IMR-90 (cell line): Measurements from ENCODE around the gene NOS3. TPM values are rescaled to one million over a fixed set of nuclear protein-coding genes. Genes with fewer than 3 reads are reported as not detected.

Experiments
- ATAC-seq: fragments of 200-7000 bp; cut with Tn5 transposase; 2 replicates; pipeline ENCODE4 v1.9.1; 2020; ENCODE audit warnings: low read depth, mild to moderate bottlenecking, moderate library complexity
- BruUV-seq: library from RNA; stranded (reverse); fragments of 400-500 nt; replicated peaks from 2 replicates; lab custom pipeline; 2021; lab: Mats Ljungman, UMichigan
- CTCF ChIA-PET: fragments of 300-600 bp; formaldehyde crosslinking; extraction: SDS; loops from one replicate; lab custom pipeline; 2021; ENCODE audit warnings: antibody characterized with exemption; lab: Yijun Ruan, JAX
- POLR2A ChIA-PET: fragments of 300-600 bp; sonication (Branson Sonifier 250); formaldehyde crosslinking; loops from one replicate; lab custom pipeline; 2022; ENCODE audit warnings: antibody characterized with exemption; ENCODE audit not compliant: unreplicated experiment; lab: Charles Lee
- DNase-seq: peaks from one replicate; pipeline ENCODE4 v3.0.0; 2013
- H2AFZ ChIP-seq: replicated peaks from 2 replicates; pipeline ENCODE3; 2013; ENCODE audit warnings: low read length, mild to moderate bottlenecking; ENCODE audit not compliant: poor library complexity
- H2AK5ac ChIP-seq: 2 replicates; pipeline ENCODE4 v1.6.1; 2013; ENCODE audit warnings: low read depth, low read length, inconsistent platforms
- H2AK9ac ChIP-seq: replicated peaks from 2 replicates; pipeline ENCODE3; 2013; ENCODE audit warnings: mild to moderate bottlenecking, low read depth, low read length, moderate library complexity; ENCODE audit not compliant: poor library complexity
- H2BK120ac ChIP-seq: 2 replicates; pipeline ENCODE4 v1.6.1; 2013; ENCODE audit warnings: low read depth, low read length, inconsistent platforms
- H2BK15ac ChIP-seq: 3 replicates; pipeline ENCODE4 v1.6.1; 2013; ENCODE audit warnings: low read depth, low read length, inconsistent platforms
- H2BK20ac ChIP-seq: 2 replicates; pipeline ENCODE4 v1.6.1; 2013; ENCODE audit warnings: low read depth, mild to moderate bottlenecking, inconsistent platforms, low read length, moderate library complexity
- H2BK5ac ChIP-seq: 2 replicates; pipeline ENCODE4 v1.6.1; 2013; ENCODE audit warnings: mild to moderate bottlenecking, low read depth, low read length, inconsistent platforms; ENCODE audit not compliant: poor library complexity, severe bottlenecking
- H3K14ac ChIP-seq: replicated peaks from 2 replicates; pipeline ENCODE4 v1.6.1; 2013; ENCODE audit warnings: low read depth, low read length, inconsistent platforms
- H3K18ac ChIP-seq: 2 replicates; pipeline ENCODE4 v1.6.1; 2013; ENCODE audit warnings: low read depth, low read length, control low read depth
- H3K23ac ChIP-seq: 2 replicates; pipeline ENCODE4 v1.6.1; 2013; ENCODE audit warnings: low read depth, low read length, inconsistent platforms
- H3K27ac ChIP-seq: 2 replicates; pipeline ENCODE4 v1.5.1; 2013; ENCODE audit warnings: mild to moderate bottlenecking, control low read depth, low read length; ENCODE audit not compliant: insufficient read depth
- H3K27me3 ChIP-seq: 2 replicates; pipeline ENCODE4 v1.6.1; 2013; ENCODE audit warnings: low read length; ENCODE audit not compliant: control insufficient read depth, insufficient read depth
- H3K36me3 ChIP-seq: 2 replicates; pipeline ENCODE4 v1.6.1; 2013; ENCODE audit warnings: low read length, mixed read lengths; ENCODE audit not compliant: control insufficient read depth, insufficient read depth
- H3K4ac ChIP-seq: 2 replicates; pipeline ENCODE4 v1.6.1; 2013; ENCODE audit warnings: low read depth, low read length, inconsistent platforms
- H3K4me1 ChIP-seq: 2 replicates; pipeline ENCODE4 v1.6.1; 2013; ENCODE audit warnings: low read length, mixed read lengths; ENCODE audit not compliant: control insufficient read depth, insufficient read depth
- H3K4me2 ChIP-seq: 2 replicates; pipeline ENCODE4 v1.6.1; 2013; ENCODE audit warnings: low read depth, mild to moderate bottlenecking, control low read depth, low read length, moderate library complexity
- H3K4me3 ChIP-seq: 2 replicates; pipeline ENCODE4 v1.5.1; 2013; ENCODE audit warnings: low read depth, mild to moderate bottlenecking, control low read depth, low read length, moderate library complexity; ENCODE audit not compliant: insufficient read depth
- H3K56ac ChIP-seq: 2 replicates; pipeline ENCODE4 v1.6.1; 2013; ENCODE audit warnings: low read length, inconsistent platforms; ENCODE audit not compliant: insufficient read depth; ENCODE audit errors: extremely low read depth
- H3K79me1 ChIP-seq, 2 experiments: 2 replicates each; pipeline ENCODE4 v1.6.1; 2013; ENCODE audit warnings: low read length in 2 of 2, inconsistent platforms in 1 of 2, low read depth in 1 of 2
- H3K9ac ChIP-seq: 2 replicates; pipeline ENCODE4 v1.6.1; 2013; ENCODE audit warnings: low read depth, low read length, control low read depth
- H3K9me1 ChIP-seq: 2 replicates; pipeline ENCODE4 v1.6.1; 2013; ENCODE audit warnings: low read length, inconsistent platforms; ENCODE audit not compliant: insufficient read depth
- H3K9me3 ChIP-seq: 2 replicates; pipeline ENCODE4 v1.6.1; 2013; ENCODE audit warnings: low read length; ENCODE audit not compliant: control insufficient read depth, insufficient read depth
- H4K20me1 ChIP-seq: 2 replicates; pipeline ENCODE4 v1.6.1; 2013; ENCODE audit warnings: low read length, inconsistent platforms; ENCODE audit not compliant: insufficient read depth
- H4K5ac ChIP-seq: 2 replicates; pipeline ENCODE4 v1.6.1; 2013; ENCODE audit warnings: mild to moderate bottlenecking, low read depth, low read length, control low read depth
- H4K8ac ChIP-seq, 2 experiments: 2 replicates each; pipeline ENCODE4 v1.6.1; 2013; ENCODE audit warnings: low read depth in 2 of 2, low read length in 2 of 2, control low read depth in 1 of 2, inconsistent platforms in 1 of 2
- H4K91ac ChIP-seq: 2 replicates; pipeline ENCODE4 v1.6.1; 2013; ENCODE audit warnings: low read depth, low read length, inconsistent platforms; ENCODE audit not compliant: insufficient read depth
- CEBPB ChIP-seq: IDR thresholded peaks from 2 replicates; pipeline ENCODE4 v1.6.1; 2012; ENCODE audit warnings: low read depth, low read length, improper control_type of control experiment
- CHD1 ChIP-seq: IDR thresholded peaks from 2 replicates; pipeline ENCODE4 v1.6.1; 2012; ENCODE audit warnings: low read depth, low read length, improper control_type of control experiment
- FOS ChIP-seq: fragments of 150-350 bp; IDR thresholded peaks from 2 replicates; pipeline ENCODE4 v1.6.1; 2016; ENCODE audit warnings: low read depth, low read length
- MAFK ChIP-seq: IDR thresholded peaks from 2 replicates; pipeline ENCODE4 v1.6.1; 2012; ENCODE audit warnings: low read depth, low read length, improper control_type of control experiment
- MAZ ChIP-seq: IDR thresholded peaks from 2 replicates; pipeline ENCODE4 v1.6.1; 2012; ENCODE audit warnings: low read depth, mild to moderate bottlenecking, low read length, improper control_type of control experiment, moderate library complexity, borderline replicate concordance
- MXI1 ChIP-seq: IDR thresholded peaks from 2 replicates; pipeline ENCODE4 v1.6.1; 2012; ENCODE audit warnings: low read depth, mild to moderate bottlenecking, low read length, moderate library complexity, borderline replicate concordance
- NFE2L2 ChIP-seq: fragments of 150-350 bp; IDR thresholded peaks from 2 replicates; pipeline ENCODE4 v1.6.1; 2016; ENCODE audit warnings: low read depth, mild to moderate bottlenecking, low read length
- POLR2A ChIP-seq: IDR thresholded peaks from 2 replicates; pipeline ENCODE4 v1.6.1; 2012; ENCODE audit warnings: mild to moderate bottlenecking, low read depth, low read length
- RAD21 ChIP-seq: IDR thresholded peaks from 2 replicates; pipeline ENCODE4 v1.6.1; 2012; ENCODE audit warnings: low read length, improper control_type of control experiment
- RCOR1 ChIP-seq: IDR thresholded peaks from 2 replicates; pipeline ENCODE4 v1.6.1; 2012; ENCODE audit warnings: mild to moderate bottlenecking, low read length, improper control_type of control experiment; ENCODE audit not compliant: insufficient replicate concordance
- RFX5 ChIP-seq: IDR thresholded peaks from 2 replicates; pipeline ENCODE4 v1.8.0; 2012; ENCODE audit warnings: low read depth, mild to moderate bottlenecking, low read length, moderate library complexity
- SMC3 ChIP-seq: fragments of 150-350 bp; IDR thresholded peaks from 2 replicates; pipeline ENCODE4 v1.6.1; 2016; ENCODE audit warnings: low read depth, mild to moderate bottlenecking, antibody characterized with exemption, low read length, moderate library complexity
- USF2 ChIP-seq: fragments of 150-350 bp; IDR thresholded peaks from 2 replicates; pipeline ENCODE4 v1.6.1; 2017; ENCODE audit warnings: mild to moderate bottlenecking, antibody characterized with exemption, low read length, low read depth
- WGBS, 2 experiments: methylation state at CpG; one replicate each; pipeline versions ENCODE4 v1.1.5 to v1.1.7; 2013; ENCODE audit warnings: missing lambda C conversion rate in 2 of 2; ENCODE audit not compliant: insufficient read length in 1 of 2; ENCODE audit errors: extremely low coverage in 2 of 2; 5-methylcytosine and 5-hydroxymethylcytosine counted together
- dilution Hi-C: fragments of 300-500 bp; cut with HindIII; formaldehyde crosslinking; loops from one replicate; pipeline ENCODE4 v1.14.3; 2018; ENCODE audit warnings: low sequenced_read_pairs; ENCODE audit not compliant: unreplicated experiment
- in situ Hi-C: fragments of 300-500 bp; cut with MboI; formaldehyde crosslinking; loops from 3 replicates; pipeline ENCODE4 v1.14.3; 2019; ENCODE audit warnings: low sequenced_read_pairs, inconsistent platforms, mixed read lengths
- intact Hi-C: fragments of 100-400 bp; cut with micrococcal nuclease; formaldehyde crosslinking; loops from 2 replicates; pipeline ENCODE4 v1.10.0; 2022
- polyA plus RNA-seq, 3 experiments: library from polyadenylated mRNA; depleted of rRNA; stranded (reverse); fragments of >200 nt; gene quantifications; 2 replicates each; pipeline ENCODE4 v1.2.3, GENCODE V29; 2012; ENCODE audit warnings: low replicate concordance in 1 of 3
- total RNA-seq: library from RNA; depleted of rRNA; stranded (reverse); fragments of >200 nt; gene quantifications from 2 replicates; pipeline ENCODE4 v1.2.3, GENCODE V29; 2012
- TF ChIP-seq, protein P1 (sequence below): fragments of 150-350 bp; IDR thresholded peaks from 2 replicates; pipeline ENCODE4 v1.6.1; 2016; ENCODE audit warnings: low read depth, mild to moderate bottlenecking, low read length, moderate library complexity, borderline replicate concordance
- TF ChIP-seq, protein P2 (sequence below): conservative IDR thresholded peaks from 2 replicates; pipeline ENCODE4 v1.5.1; 2012; ENCODE audit warnings: mild to moderate bottlenecking, low read depth, low read length, improper control_type of control experiment

Gene NOS3
- total and polyA plus RNA-seq, 2 of the 4 experiments (the other 2 are of a cell fraction), result 0.72 to 2.0 TPM

DNA sequence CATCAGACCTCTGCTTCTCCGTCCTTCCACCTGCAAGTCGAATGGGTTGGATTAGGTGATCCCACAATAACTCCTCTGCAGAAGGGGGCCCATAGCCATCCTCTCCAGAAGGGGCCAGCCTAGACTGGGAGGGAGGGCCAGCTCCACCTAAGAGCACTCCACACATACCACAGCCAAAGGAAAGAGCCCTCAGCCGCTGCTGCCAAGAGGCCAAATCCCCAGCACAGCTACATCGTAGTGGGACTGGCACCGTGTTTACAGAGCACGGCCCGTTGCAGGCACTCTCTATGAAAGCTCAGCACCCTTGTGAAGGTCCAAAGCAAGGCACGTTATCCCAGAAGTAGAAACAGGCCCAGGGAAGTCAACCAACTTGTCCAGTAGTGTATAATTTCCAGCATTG is 18.1 kb upstream of the NOS3 start:
- Histone ChIP-seq H3K9me3 (no peaks in the 10 kb centered on the region), H2BK20ac (no peak overlapping the region), H3K18ac (no peak overlapping the region), H3K4me3 (no peak overlapping the region), H2AK9ac (no peak overlapping the region), H3K4me2 (no peak overlapping the region), H2AK5ac (no peak overlapping the region), H4K91ac (no peak overlapping the region), H4K8ac (no peak overlapping the region), H3K36me3 (no peaks in the 10 kb centered on the region; the same call in 1 of the 2 replicates), H2AFZ (no peak overlapping the region), H3K23ac (no peak overlapping the region), H3K27me3 (peaks cover 43% of the 10 kb centered on the region), H3K14ac (no peak overlapping the region), H3K79me1 (no peaks in the 10 kb centered on the region), H3K4me1 (peaks cover 22% of the 10 kb centered on the region; the same call in 1 of the 2 replicates), H3K56ac (no peak overlapping the region), H4K5ac (no peak overlapping the region), H3K9me1 (no peaks in the 10 kb centered on the region), H3K4ac (no peak overlapping the region), H2BK5ac (no peak overlapping the region), H2BK120ac (no peak overlapping the region), H2BK15ac (no peak overlapping the region), H3K27ac (no peak overlapping the region), H4K20me1 (no peaks in the 10 kb centered on the region; the same call in 1 of the 2 replicates), H3K9ac (no peak overlapping the region)
- no peak for DNase-seq
- ChIA-PET CTCF (no interaction called here), POLR2A (no interaction called here)
- TF ChIP-seq MXI1, result no peak
- no peak for TF ChIP-seq RAD21
- TF ChIP-seq RFX5, result no peak
- TF ChIP-seq SMC3, result no peak
- no peak for TF ChIP-seq NFE2L2
- TF ChIP-seq FOS, result no peak
- TF ChIP-seq RCOR1, result no peak
- TF ChIP-seq USF2, result no peak
- TF ChIP-seq MAZ, result no peak
- TF ChIP-seq, protein P1, sequence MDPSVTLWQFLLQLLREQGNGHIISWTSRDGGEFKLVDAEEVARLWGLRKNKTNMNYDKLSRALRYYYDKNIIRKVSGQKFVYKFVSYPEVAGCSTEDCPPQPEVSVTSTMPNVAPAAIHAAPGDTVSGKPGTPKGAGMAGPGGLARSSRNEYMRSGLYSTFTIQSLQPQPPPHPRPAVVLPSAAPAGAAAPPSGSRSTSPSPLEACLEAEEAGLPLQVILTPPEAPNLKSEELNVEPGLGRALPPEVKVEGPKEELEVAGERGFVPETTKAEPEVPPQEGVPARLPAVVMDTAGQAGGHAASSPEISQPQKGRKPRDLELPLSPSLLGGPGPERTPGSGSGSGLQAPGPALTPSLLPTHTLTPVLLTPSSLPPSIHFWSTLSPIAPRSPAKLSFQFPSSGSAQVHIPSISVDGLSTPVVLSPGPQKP, result no peak
- no peak for TF ChIP-seq CEBPB
- no peak for TF ChIP-seq POLR2A
- no peak for TF ChIP-seq MAFK
- TF ChIP-seq, protein P2, sequence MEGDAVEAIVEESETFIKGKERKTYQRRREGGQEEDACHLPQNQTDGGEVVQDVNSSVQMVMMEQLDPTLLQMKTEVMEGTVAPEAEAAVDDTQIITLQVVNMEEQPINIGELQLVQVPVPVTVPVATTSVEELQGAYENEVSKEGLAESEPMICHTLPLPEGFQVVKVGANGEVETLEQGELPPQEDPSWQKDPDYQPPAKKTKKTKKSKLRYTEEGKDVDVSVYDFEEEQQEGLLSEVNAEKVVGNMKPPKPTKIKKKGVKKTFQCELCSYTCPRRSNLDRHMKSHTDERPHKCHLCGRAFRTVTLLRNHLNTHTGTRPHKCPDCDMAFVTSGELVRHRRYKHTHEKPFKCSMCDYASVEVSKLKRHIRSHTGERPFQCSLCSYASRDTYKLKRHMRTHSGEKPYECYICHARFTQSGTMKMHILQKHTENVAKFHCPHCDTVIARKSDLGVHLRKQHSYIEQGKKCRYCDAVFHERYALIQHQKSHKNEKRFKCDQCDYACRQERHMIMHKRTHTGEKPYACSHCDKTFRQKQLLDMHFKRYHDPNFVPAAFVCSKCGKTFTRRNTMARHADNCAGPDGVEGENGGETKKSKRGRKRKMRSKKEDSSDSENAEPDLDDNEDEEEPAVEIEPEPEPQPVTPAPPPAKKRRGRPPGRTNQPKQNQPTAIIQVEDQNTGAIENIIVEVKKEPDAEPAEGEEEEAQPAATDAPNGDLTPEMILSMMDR, result no peak
- no peak for TF ChIP-seq CHD1
- ATAC-seq, result no peak
- in situ Hi-C loops (no loop called here), dilution Hi-C loops (no loop called here), intact Hi-C loops (no loop called here)
- BruUV-seq, result no TSS peak
- 67% methylated on average over 4 of the region's 8 CpGs; no CpG with 5 or more reads in 1 of the 2 experiments for WGBS, 2 experiments
